ENCODE measurements around the gene TMEM123.

TMEM123 gene

DNA sequence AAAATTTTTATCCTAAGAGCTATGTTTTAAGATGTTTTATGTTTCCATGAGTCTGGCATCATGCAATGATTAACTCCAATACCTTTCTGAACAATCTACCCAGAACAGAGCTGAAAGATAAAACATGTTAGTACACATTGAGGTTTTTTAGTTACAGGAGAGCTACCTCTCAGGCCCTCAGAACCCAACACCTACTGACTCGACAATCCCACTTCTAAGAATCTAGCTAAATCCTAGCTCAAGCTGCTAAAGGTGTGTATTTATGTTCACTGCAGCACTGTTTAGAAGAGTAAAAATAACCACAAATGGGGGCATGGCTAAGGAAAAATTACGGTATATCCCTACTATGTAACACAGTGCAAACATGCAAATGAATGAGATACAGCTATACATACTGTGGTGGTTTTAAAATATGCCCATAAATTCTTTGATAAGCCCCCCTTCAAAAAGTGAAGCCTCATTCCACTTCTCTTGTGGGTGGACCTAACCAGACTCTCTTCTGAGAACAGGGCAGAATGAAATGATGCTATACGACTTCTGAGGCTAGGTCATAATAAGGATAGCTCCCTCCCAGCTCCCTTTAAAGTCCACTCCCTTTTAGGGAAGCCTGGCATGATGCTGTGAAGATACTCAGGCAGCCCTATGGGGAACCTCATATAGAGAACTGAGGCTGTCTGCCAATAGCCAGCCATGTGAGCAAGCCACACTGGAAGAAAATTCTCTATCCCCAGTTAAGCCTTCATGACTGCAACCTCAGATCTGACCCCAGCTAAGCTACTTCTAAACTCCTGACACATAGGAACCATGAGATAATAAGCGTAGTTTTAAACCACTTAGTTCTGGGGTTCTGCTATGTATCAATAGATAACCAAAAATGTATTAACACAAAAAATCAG lies 29.5 kb downstream of the TMEM123 start:
- no peak for DNase-seq

DNA sequence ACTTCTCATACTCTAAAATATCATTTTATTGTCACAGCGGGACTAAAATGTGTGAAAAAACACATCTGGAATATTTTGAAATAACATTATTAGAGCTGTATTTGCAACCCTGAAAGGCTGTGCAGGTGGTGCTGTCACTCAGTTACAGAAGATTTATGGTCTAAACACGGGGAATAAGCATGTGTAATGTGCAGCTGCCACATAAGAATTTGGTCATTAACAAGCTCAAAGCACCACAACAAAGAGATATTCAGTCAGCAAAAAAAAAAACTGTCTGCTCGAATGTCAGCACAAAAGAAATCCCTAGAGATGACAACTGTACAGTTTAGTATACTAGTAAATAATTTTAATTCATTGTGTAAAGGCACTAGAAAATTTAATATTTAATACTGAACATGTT lies 31.3 kb downstream of the TMEM123 start:
- DNase-seq, result no peak

DNA sequence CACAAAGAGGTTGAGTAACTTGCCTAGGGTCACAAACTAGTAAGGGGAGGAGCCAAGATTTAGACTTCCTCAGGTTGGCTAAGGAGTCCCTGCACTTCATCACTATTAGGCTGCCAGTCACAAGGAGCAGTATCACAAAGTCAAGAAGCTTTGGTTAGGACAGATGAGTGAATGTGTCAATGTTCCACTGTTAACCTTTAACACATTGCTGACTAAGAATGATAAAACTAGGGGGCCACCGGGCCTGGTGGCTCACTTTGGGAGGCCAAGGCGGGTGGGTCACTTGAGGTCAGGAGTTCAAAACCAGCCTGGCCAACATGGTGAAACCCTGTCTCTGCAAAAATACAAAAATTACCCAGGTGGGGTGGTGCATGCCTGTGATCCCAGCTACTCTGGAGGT lies 32.0 kb downstream of the TMEM123 start:
- no peak for DNase-seq

- DNase-seq, result no peak
These were observed 33.4 kb downstream of the TMEM123 start for GRCh38 chr11:102419181-102419580.

- no peak for DNase-seq
These were observed 35.6 kb downstream of the TMEM123 start for GRCh38 chr11:102416976-102417375.

DNA sequence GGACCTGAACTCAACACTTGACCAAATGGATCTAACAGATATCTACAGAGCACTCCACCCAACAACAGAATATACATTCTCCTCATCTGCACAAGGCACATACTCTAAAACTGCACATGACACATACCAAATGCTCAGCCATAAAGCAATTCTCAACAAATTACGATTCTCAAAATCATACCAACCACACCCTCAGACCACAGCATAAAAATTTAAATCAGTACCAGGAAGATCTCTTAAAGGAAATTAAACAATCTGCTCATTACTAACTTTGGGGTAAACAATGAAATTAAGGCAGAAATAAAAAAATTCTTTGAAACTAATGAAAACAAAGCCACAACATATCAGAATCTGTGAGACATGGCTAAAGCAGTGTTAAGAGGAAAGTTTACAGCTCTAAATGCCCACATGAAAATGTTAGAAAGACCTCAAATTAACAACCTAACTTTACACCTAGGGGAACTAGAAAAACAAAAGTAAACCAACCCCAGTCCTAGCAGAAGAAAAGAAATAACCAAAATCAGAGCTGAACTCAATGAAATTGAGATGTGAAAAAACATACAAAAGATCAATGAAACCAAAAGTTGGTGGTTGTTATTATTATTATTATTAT lies 37.2 kb downstream of the TMEM123 start:
- DNase-seq, result no peak

- no peak for DNase-seq
These were observed 38.0 kb downstream of the TMEM123 start for GRCh38 chr11:102414559-102414958.

GRCh38 chr11:102413497-102413896 lies 39.1 kb downstream of the TMEM123 start:
- DNase-seq, result no peak

- DNase-seq, result no peak
These were observed 41.4 kb downstream of the TMEM123 start for GRCh38 chr11:102411142-102411541.

DNA sequence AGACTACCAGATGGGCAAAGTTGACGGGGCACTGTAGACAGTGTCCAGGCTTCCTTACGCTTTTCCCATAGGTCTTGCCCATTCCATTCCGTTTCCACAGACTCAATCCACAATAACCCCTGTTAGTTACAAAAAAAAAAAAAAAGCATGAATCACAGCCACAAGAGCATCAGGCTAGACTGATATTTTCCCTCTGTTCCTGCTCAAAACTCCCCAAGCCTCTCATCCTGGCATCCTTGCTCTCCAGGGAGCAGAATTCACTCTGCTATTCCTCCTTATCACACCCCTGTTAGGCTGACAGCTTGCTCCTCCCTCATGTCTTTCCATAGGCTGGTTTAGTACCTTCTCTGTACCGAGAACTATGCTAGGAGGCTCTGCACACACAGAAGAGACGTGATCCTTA lies 42.2 kb downstream of the TMEM123 start:
- DNase-seq, result no peak

DNA sequence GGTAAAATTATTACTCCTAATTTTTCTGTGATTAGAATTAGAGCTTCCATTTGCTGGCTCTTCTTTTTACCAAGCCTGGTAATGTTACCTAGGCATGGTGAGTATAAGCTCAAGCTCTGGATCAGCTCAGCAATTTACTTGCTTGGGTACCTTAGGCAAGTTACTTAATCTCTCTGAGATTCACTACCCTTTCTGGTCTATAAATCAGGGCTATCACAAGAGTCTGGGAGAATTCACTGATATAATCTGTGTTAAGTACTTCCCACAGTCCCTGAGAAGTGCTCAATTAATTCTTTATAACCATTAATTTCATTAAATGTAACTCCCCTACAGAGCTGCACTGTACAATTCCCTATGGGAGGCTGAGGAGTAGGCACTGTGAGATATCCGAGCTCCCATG lies 44.2 kb downstream of the TMEM123 start:
- no peak for DNase-seq

DNA sequence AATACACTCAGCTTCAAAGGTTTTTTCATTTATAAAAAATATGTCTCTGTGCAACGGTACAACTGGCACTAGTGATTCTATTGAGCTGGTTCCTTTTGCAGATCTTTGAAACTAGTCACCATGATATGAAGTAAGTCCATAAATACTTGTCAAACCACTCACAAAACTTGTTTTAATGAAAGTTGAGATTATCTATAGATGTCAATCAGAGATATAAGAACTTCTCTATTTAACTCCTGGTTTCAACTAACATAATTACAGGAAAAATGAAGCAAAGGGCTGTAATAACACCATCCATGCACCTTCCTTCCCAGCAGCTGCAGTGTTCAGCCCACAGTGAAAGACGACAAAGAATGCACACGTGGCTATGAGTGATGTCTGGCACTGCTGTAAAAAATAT lies 44.7 kb downstream of the TMEM123 start:
- DNase-seq, result no peak

GRCh38 chr11:102406099-102406498 lies 46.5 kb downstream of the TMEM123 start:
- DNase-seq, result no peak

GRCh38 chr11:102405501-102405900 lies 47.1 kb downstream of the TMEM123 start:
- no peak for DNase-seq

- DNase-seq, result no peak
These were observed 50.0 kb downstream of the TMEM123 start for GRCh38 chr11:102402548-102402947.

DNA sequence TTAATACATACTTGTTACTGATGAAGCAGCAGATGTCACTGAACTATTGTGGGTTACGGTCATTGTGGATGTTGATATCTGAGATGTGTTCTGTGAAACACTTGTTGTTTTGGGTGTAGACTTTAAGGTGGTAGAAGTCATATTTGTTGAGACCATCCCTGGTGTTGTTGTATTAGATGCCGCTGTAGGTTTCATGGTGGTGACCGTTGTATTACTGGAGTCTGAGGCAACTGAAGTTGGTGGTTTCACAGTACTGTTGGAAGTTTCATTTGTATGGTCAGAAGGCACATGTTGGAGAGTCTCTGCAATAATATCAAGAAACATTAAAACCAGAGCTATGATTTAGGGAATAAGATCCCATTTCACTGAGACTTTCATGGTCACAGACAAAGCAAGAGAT lies 50.7 kb downstream of the TMEM123 start:
- no peak for DNase-seq

GRCh38 chr11:102400603-102401002 lies 52.0 kb downstream of the TMEM123 start:
- DNase-seq, result no peak

- no peak for DNase-seq
These were observed 53.4 kb downstream of the TMEM123 start for GRCh38 chr11:102399189-102399588.

DNA sequence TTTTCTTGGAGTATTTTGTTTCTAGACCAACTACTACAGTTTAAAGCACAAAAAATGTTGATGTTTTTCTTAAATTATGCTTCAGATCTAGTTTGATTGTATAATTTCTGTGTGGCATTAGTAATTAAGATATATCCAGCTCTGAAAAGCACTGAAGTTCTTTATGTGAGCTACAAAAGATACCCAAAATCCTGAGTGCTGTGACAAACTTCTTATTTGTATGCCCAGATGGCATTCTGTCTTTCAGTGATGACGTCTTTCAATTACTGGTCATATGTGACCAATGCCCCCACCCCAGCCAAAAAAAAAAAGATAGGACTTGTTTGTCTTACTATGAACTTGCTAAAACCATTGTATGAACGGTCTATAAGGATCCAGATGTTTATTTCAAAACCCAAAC lies 54.3 kb downstream of the TMEM123 start:
- no peak for DNase-seq

- no peak for DNase-seq
These were observed 55.6 kb downstream of the TMEM123 start for GRCh38 chr11:102396708-102397563.

DNA sequence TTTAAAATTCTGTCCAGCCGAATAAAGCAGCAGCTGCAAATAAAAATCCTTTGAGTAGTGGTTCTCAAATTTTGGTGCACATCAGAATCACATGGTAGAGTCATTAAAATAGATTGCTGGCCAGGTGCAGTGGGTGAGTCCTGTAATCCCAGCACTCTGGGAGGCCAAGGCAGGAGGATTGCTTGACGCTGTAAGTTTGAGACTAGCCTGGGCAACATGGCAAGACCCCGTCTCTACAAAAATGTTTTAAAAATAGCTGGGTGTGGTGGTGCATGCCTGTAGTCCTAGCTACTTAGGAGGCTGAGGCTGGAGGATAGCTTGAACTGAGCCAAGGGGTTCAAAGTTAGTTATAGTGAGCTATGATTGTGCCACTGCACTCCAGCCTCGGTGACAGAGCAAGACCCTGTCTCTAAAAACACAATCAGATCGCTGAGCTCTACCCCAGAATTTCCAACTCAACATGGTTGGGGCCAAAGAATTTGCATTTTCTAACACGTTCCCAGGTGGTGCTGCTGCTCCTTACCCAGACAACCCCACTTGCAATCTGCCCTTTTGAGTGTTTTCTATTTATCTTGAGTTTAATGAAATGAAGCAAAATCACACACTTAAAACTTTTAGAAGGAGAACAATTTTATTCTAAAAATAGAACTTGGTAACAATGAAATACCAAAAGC lies 56.7 kb downstream of the TMEM123 start:
- DNase-seq, result no peak

DNA sequence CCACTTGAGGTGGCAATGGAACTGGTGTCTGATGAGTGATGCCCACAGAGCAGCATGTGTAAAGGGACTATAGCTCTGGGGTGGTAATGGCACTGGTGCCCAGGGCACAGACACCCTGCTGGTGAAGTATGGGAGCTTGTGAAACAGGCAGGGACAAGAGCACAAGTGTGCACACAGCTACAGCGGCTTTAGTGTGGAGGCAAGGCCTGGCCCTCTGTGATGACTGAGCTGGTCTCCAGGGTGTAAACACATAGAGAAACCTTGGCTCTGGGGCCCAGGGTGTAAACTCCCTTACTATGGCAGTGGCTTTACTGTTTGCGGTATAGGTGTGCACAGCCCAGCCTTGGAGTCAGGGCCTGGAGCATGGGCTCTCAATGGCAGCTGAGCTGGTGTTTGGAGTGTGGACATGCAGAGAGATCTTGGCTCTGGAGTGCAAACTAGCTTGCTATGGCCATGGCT lies 59.3 kb downstream of the TMEM123 start:
- DNase-seq, result no peak

Data from activated gamma-delta T cell (primary cell).